GM12878 (cell line): ENCODE results near the gene SCUBE2.

Source experiments
- EED ChIP-seq: sonication (generic); IDR thresholded peaks from 2 replicates; pipeline ENCODE4 v1.6.1; 2016; ENCODE audit warnings: antibody characterized with exemption, low read depth
- ETV6 ChIP-seq, 2 experiments: fragments of 450-650 bp in 1 of 2; IDR thresholded peaks in 1 of 2; conservative IDR thresholded peaks in 1 of 2; 2 replicates each; pipeline ENCODE4 v1.6.1; 2014; ENCODE audit warnings: antibody characterized with exemption in 1 of 2, borderline replicate concordance in 1 of 2, low read depth in 1 of 2, mild to moderate bottlenecking in 1 of 2, moderate library complexity in 1 of 2
- EZH2 ChIP-seq: IDR thresholded peaks from 2 replicates; pipeline ENCODE4 v1.6.1; 2012; ENCODE audit warnings: low read depth, mild to moderate bottlenecking, control low read depth, inconsistent platforms, low read length, borderline replicate concordance; ENCODE audit not compliant: control insufficient read depth
- POLR2A ChIP-seq: IDR thresholded peaks from 2 replicates; pipeline ENCODE4 v1.6.1; 2011; ENCODE audit warnings: low read depth, mild to moderate bottlenecking, low read length
- POLR2AphosphoS5 ChIP-seq: IDR thresholded peaks from 2 replicates; pipeline ENCODE4 v1.6.1; 2011; ENCODE audit warnings: mild to moderate bottlenecking, low read length, inconsistent platforms
- TARDBP ChIP-seq: IDR thresholded peaks from 2 replicates; pipeline ENCODE4 v1.6.1; 2016; ENCODE audit warnings: borderline replicate concordance
- TCF7 ChIP-seq: IDR thresholded peaks from 2 replicates; pipeline ENCODE4 v1.6.1; 2014; ENCODE audit warnings: antibody characterized with exemption, borderline replicate concordance
- TF ChIP-seq, protein P1 (sequence below): IDR thresholded peaks from 2 replicates; pipeline ENCODE4 v1.6.1; 2011; ENCODE audit warnings: low read depth, mild to moderate bottlenecking, low read length, moderate library complexity, borderline replicate concordance; ENCODE audit errors: extremely low read depth
- TF ChIP-seq, protein P2 (sequence below): IDR thresholded peaks from 2 replicates; pipeline ENCODE4 v1.6.1; 2011; ENCODE audit warnings: borderline replicate concordance, low read depth, mild to moderate bottlenecking, moderate library complexity, mixed read lengths, low read length; ENCODE audit not compliant: insufficient read depth; ENCODE audit errors: extremely low read length
- TF ChIP-seq, protein P3 (sequence below): IDR thresholded peaks from 2 replicates; pipeline ENCODE4 v1.6.1; 2012; ENCODE audit warnings: low read depth, low read length, improper control_type of control experiment

DNA sequence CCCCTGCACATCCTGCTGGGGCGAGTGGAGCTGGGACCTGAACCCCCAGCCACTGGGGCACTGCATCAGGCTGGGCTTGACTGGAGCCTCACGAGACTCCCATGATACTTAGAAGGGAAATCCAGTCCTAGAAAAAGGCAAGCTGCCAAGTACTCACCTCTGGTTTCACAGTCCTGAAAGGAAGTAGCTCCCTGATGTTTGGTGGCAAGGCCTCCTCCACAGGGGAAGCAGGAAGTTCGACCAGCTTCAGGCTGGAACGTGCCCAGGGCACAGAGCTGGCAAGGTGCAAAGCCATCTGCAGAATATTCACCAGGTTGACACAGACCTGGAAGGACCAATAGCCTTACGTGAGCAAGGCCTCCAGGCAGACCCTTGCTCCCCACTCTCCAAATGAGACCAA is 60.8 kb downstream of the SCUBE2 start:
- TF ChIP-seq ETV6 (conservative IDR thresholded peaks at IDR 0.05 in 1 of 2, IDR thresholded peaks at IDR 0.05 in 1 of 2; ENCODE audit: borderline replicate concordance in 1 of 2, low read depth in 1 of 2) (no peak), TCF7 (no peak), POLR2AphosphoS5 (no peak), EZH2 (no peak), TARDBP (no peak), EED (no peak), POLR2A (no peak)
- TF ChIP-seq, protein P1, sequence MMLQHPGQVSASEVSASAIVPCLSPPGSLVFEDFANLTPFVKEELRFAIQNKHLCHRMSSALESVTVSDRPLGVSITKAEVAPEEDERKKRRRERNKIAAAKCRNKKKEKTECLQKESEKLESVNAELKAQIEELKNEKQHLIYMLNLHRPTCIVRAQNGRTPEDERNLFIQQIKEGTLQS, result no peak
- TF ChIP-seq, protein P2, sequence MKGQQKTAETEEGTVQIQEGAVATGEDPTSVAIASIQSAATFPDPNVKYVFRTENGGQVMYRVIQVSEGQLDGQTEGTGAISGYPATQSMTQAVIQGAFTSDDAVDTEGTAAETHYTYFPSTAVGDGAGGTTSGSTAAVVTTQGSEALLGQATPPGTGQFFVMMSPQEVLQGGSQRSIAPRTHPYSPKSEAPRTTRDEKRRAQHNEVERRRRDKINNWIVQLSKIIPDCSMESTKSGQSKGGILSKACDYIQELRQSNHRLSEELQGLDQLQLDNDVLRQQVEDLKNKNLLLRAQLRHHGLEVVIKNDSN, result no peak
- TF ChIP-seq, protein P3, sequence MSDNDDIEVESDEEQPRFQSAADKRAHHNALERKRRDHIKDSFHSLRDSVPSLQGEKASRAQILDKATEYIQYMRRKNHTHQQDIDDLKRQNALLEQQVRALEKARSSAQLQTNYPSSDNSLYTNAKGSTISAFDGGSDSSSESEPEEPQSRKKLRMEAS, result no peak
